CD1c-positive myeloid dendritic cell (primary cell): ENCODE data around the gene ZNF546.
"Not testable (repeated sequence)": the region's sequence is repeated elsewhere in the genome, so short reads cannot be mapped to it uniquely, and the experiment has no call there.

ENCODE experiments used
- DNase-seq: peaks from one replicate; pipeline ENCODE4 v3.0.0-alpha.2; 2016; ENCODE audit errors: extremely low spot score

Gene ZNF546

GRCh38 chr19:39996811-39997637 lies at the start of gene ZNF546:
ZNF546 (plus strand) TSS chr19:39997060; CDS start chr19:39998327, 1,267 bp downstream.
- DNase-seq, result peak; percentile 95

GRCh38 chr19:39949026-39949747 lies 47.7 kb upstream of the ZNF546 start:
- no peak for DNase-seq

- no peak for DNase-seq
Measured at GRCh38 chr19:39951065-39951650, 45.7 kb upstream of the ZNF546 start.

- DNase-seq, result no peak
Measured at GRCh38 chr19:39951686-39952085, 45.2 kb upstream of the ZNF546 start.

GRCh38 chr19:39953915-39954314 lies 42.9 kb upstream of the ZNF546 start:
- no peak for DNase-seq

- DNase-seq, result not testable (repeated sequence)
Measured at GRCh38 chr19:39957886-39958285, 39.0 kb upstream of the ZNF546 start.

- not testable (repeated sequence) for DNase-seq
Measured at GRCh38 chr19:39958942-39959341, 37.9 kb upstream of the ZNF546 start.

- DNase-seq, result not testable (repeated sequence)
Measured at GRCh38 chr19:39959407-39959806, 37.5 kb upstream of the ZNF546 start.

GRCh38 chr19:39963898-39964297 lies 33.0 kb upstream of the ZNF546 start:
- DNase-seq, result no peak

GRCh38 chr19:39966617-39967016 lies 30.2 kb upstream of the ZNF546 start:
- DNase-seq, result no peak

GRCh38 chr19:39967561-39967960 lies 29.3 kb upstream of the ZNF546 start:
- DNase-seq, result no peak

GRCh38 chr19:39968789-39969188 lies 28.1 kb upstream of the ZNF546 start:
- no peak for DNase-seq

- no peak for DNase-seq
Measured at GRCh38 chr19:39969266-39969665, 27.6 kb upstream of the ZNF546 start.

GRCh38 chr19:39969681-39970424 lies 27.0 kb upstream of the ZNF546 start:
- DNase-seq, result no peak

GRCh38 chr19:39970425-39970674 lies 26.5 kb upstream of the ZNF546 start:
- DNase-seq, result no peak

- peak; percentile 99 for DNase-seq
Measured at GRCh38 chr19:39970675-39971379, 26.0 kb upstream of the ZNF546 start, which contains the start of gene PSMC4. PSMC4 (plus strand) TSS chr19:39971165; CDS start chr19:39971203, 38 bp downstream.

GRCh38 chr19:39971380-39972035 lies 25.4 kb upstream of the ZNF546 start:
- DNase-seq, result no peak

- no peak for DNase-seq
Measured at GRCh38 chr19:39974377-39975155, 22.3 kb upstream of the ZNF546 start.

- no peak for DNase-seq
Measured at GRCh38 chr19:39982883-39983282, 14.0 kb upstream of the ZNF546 start.

GRCh38 chr19:39983695-39984300 lies 13.1 kb upstream of the ZNF546 start:
- DNase-seq, result no peak
